Left lung (tissue), 10 donors: ENCODE results near the gene PRRC2C. TPM values are rescaled to one million over a fixed set of nuclear protein-coding genes. Genes with fewer than 3 reads are reported as not detected.
"Not testable (repeated sequence)": the region's sequence is repeated elsewhere in the genome, so short reads cannot be mapped to it uniquely, and the experiment has no call there.

ENCODE experiments used
- ATAC-seq: fragments of 200-7000 bp; cut with Tn5 transposase; one replicate; pipeline ENCODE4 v1.9.1; 2020; ENCODE audit warnings: moderate library complexity
- DNase-seq, 4 donors: peaks; one replicate each; pipeline ENCODE4 v3.0.0-alpha.2; 2013 to 2020
- H3K27ac ChIP-seq, 2 donors: fragments of 200-600 bp; sonication (generic) in 1 of 2; one replicate each; pipeline versions ENCODE4 v1.5.0 to v1.8.0; 2020 to 2021
- H3K27me3 ChIP-seq, 2 donors: fragments of 200-600 bp; sonication (generic) in 1 of 2; one replicate each; pipeline versions ENCODE4 v1.5.0 to v1.8.0; 2020 to 2021
- H3K36me3 ChIP-seq, 2 donors: fragments of 200-600 bp; sonication (generic) in 1 of 2; one replicate each; pipeline versions ENCODE4 v1.5.0 to v1.8.0; 2020 to 2021
- H3K4me1 ChIP-seq, 2 donors: fragments of 200-600 bp; one replicate each; pipeline ENCODE4 v1.8.0; 2021
- H3K4me3 ChIP-seq, 2 donors: fragments of 200-600 bp; sonication (generic) in 1 of 2; one replicate each; pipeline versions ENCODE4 v1.5.0 to v1.8.0; 2020 to 2021; ENCODE audit warnings: mild to moderate bottlenecking in 1 of 2
- H3K9me3 ChIP-seq, 2 donors: fragments of 200-600 bp; sonication (generic) in 1 of 2; one replicate each; pipeline versions ENCODE4 v1.5.0 to v1.8.0; 2020 to 2021
- CTCF ChIP-seq, 2 donors: fragments of 200-600 bp; sonication (generic) in 1 of 2; IDR thresholded peaks; one replicate each; pipeline versions ENCODE4 v1.5.0 to v1.8.0; 2021; ENCODE audit warnings: antibody characterized with exemption in 2 of 2
- intact Hi-C, 2 donors: fragments of 100-400 bp; cut with DNase I; formaldehyde crosslinking; loops; one replicate each; pipeline versions ENCODE4 v1.11.2 to v1.14.2; 2022
- polyA plus RNA-seq, 6 donors: library from polyadenylated mRNA; unstranded; fragments of 120-200 nt; gene quantifications; one replicate each; pipeline ENCODE4 v1.2.1, GENCODE V29; 2013; ENCODE audit not compliant: insufficient read length in 6 of 6
- total RNA-seq, 2 donors: library from RNA; stranded (reverse); fragmentation: NEBNext Ultra II Directional; extraction: Animal tissue kit (Norgen Biotek cat#: 25700); gene quantifications; one replicate each; pipeline ENCODE4 v1.2.1, GENCODE V29; 2021
- donor health status: DM: no; HTN: yes; CAD: no.
- donor health status: DM: no; HTN: no; CAD: no.

Gene PRRC2C
- total and polyA plus RNA-seq, 8 donors, result 116 to 155 (median 123) TPM

GRCh38 chr1:171590022-171590421 is 104.7 kb downstream of the PRRC2C start:
- Histone ChIP-seq H3K27me3 (no peaks in the 10 kb centered on the region), H3K4me1 (no peaks in the 10 kb centered on the region), H3K4me3 (no peak overlapping the region), H3K27ac (no peak overlapping the region), H3K36me3 (peaks cover 0 to 100% of the 10 kb centered on the region in 2 donors), H3K9me3 (no peaks in the 10 kb centered on the region)
- DNase-seq, result no peak
- TF ChIP-seq CTCF (IDR thresholded peaks at IDR 0.05), result no peak
- no peak for ATAC-seq
- intact Hi-C loops, result no loop called here

- Histone ChIP-seq H3K27me3 (no peaks in the 10 kb centered on the region), H3K4me1 (peaks cover 0 to 24% of the 10 kb centered on the region in 2 donors), H3K9me3 (no peaks in the 10 kb centered on the region), H3K27ac (no peak overlapping the region), H3K4me3 (no peak overlapping the region), H3K36me3 (peaks cover 0 to 47% of the 10 kb centered on the region in 2 donors)
- no peak for TF ChIP-seq CTCF (IDR thresholded peaks at IDR 0.05)
- no peak for DNase-seq
- intact Hi-C loops, result no loop called here
- no peak for ATAC-seq
Observed at GRCh38 chr1:171595324-171595723, 110.0 kb downstream of the PRRC2C start.

- peak; percentile 27 for ATAC-seq
- Histone ChIP-seq H3K9me3 (no peaks in the 10 kb centered on the region), H3K36me3 (peaks cover 0 to 39% of the 10 kb centered on the region in 2 donors), H3K27me3 (no peaks in the 10 kb centered on the region), H3K4me3 (no peak overlapping the region), H3K27ac (no peak overlapping the region), H3K4me1 (peaks cover 0 to 24% of the 10 kb centered on the region in 2 donors)
- intact Hi-C loops, result no loop called here
- DNase-seq, result no peak
- TF ChIP-seq CTCF (IDR thresholded peaks at IDR 0.05), result no peak
Observed at GRCh38 chr1:171596119-171596518, 110.8 kb downstream of the PRRC2C start.

GRCh38 chr1:171596705-171597104 is 111.4 kb downstream of the PRRC2C start:
- Histone ChIP-seq H3K36me3 (peaks cover 0 to 33% of the 10 kb centered on the region in 2 donors), H3K4me3 (no peak overlapping the region), H3K4me1 (peaks cover 0 to 24% of the 10 kb centered on the region in 2 donors), H3K27me3 (no peaks in the 10 kb centered on the region), H3K27ac (peak overlapping the region in 1 of 2 donors; percentile 16), H3K9me3 (no peaks in the 10 kb centered on the region)
- TF ChIP-seq CTCF (IDR thresholded peaks at IDR 0.05), result no peak
- ATAC-seq (no peak), DNase-seq (no peak)
- intact Hi-C loops, result no loop called here

- no peak for TF ChIP-seq CTCF (IDR thresholded peaks at IDR 0.05)
- Histone ChIP-seq H3K36me3 (peaks cover 0 to 28% of the 10 kb centered on the region in 2 donors), H3K27ac (peak overlapping the region in 1 of 2 donors; percentile 16), H3K4me3 (no peak overlapping the region), H3K4me1 (peaks cover 0 to 24% of the 10 kb centered on the region in 2 donors), H3K27me3 (no peaks in the 10 kb centered on the region), H3K9me3 (no peaks in the 10 kb centered on the region)
- DNase-seq (no peak), ATAC-seq (peak; percentile 39)
- intact Hi-C loops, result no loop called here
Observed at GRCh38 chr1:171597203-171597602, 111.9 kb downstream of the PRRC2C start.

- H3K9me3 ChIP-seq, intact Hi-C loops: not testable (repeated sequence)
Observed at GRCh38 chr1:171600310-171600709, 115.0 kb downstream of the PRRC2C start.

More at GRCh38 chr1:171600310-171600709, 115.0 kb downstream of the PRRC2C start:
- H3K27me3 ChIP-seq, H3K27ac ChIP-seq, H3K36me3 ChIP-seq, ATAC-seq, DNase-seq, H3K4me3 ChIP-seq: not testable (repeated sequence)
- H3K4me1 ChIP-seq, result peaks cover 0 to 23% of the 10 kb centered on the region in 2 donors
